ENCODE data around the gene CAMTA1.

CAMTA1 gene

DNA sequence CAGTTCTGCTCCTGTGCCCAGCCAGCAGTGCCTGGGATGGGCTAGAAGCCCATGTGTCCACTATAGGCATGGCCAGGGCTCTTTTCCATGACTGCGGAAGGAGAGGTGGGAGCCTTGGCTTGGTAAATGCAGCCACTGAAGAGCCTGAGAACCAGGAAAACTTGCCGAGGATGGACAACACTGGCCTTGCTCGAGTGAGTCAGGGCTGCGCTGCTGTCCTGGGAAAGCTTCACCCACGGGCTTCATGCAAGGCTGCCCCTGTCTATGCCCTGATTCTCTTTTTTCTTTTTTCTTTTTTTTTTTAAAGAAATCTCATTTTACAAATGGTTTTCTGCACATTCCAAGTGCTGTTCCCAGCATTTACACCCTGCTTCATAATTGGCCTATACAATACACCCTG is 156.5 kb downstream of the CAMTA1 start:
- DNase-seq: no peak

DNA sequence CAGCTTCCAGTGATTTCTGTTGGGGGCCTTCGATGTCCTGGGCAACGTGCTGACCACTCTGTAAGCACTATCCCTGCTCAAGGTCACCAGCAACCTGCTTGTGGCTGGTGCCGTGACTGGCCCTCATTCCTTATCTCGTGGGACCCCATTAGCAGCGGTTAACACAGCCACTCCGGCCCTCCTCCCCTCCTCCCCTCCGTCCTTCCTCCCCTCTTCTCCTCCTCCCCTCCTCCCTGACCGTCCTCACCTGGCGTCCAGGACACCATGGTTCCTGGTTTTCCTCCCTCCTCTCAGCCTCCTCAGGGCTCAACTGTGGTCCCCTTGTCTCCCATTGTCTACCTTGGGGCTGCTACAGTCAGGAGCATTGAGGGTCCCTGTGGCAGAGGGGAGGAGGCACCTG is 157.7 kb downstream of the CAMTA1 start:
- DNase-seq: no peak

DNA sequence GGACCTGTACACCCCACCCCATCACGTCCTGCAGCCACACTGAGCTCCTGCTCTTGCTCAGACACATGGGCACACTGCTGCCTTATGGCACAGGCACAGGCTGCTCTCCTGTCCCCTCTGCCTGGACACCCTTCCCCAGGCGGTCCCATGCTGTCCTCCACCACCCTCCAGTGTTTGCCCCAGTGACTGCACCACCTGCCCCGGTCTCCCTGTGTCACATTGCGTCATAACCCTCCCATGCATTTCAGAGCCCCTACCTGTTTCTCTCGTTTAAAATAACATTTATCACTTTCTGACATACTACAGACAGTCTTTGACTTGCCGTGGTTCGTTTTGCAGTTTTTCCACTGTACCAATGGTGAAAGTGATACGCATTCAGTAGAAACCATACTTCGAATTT is 159.2 kb downstream of the CAMTA1 start:
- DNase-seq: no peak

DNA sequence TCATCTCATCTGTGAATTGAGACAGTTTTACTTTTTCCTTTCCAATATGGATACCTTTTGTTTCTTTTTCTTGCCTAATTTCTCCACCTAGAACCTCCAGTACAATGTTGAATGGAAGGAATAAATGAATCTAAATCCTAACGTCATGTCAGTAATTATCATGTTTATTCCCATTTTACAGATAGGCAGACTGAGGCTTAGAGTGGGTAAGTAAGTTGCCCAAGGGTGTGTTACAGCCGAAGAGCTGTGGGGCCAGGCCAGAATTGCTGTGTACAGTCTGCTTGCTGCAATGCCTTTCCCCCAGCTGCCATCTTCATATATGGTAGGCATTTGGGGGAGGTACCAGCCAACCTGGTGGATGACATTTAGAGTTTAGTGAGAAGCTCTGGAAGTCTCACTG is 162.7 kb downstream of the CAMTA1 start:
- DNase-seq: no peak

DNA sequence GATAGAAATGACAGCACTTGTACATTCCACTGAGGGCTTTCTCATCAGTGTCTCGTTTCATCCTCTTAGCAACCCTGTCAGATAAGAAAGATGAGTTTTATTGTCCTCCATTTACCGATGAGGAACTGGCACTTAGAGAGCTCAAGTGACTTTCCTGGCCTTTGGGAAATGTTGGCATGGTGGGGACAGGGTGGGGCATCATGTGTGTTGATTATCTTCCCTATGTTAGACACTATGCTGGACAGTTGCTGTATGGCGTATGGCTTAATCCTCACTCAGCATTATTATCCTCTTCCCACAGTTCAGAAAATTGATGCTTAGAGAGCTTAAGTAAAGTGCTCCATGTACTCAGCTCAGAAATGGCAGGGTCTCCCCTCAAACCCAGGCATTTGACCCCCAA is 163.2 kb downstream of the CAMTA1 start:
- DNase-seq: no peak

DNA sequence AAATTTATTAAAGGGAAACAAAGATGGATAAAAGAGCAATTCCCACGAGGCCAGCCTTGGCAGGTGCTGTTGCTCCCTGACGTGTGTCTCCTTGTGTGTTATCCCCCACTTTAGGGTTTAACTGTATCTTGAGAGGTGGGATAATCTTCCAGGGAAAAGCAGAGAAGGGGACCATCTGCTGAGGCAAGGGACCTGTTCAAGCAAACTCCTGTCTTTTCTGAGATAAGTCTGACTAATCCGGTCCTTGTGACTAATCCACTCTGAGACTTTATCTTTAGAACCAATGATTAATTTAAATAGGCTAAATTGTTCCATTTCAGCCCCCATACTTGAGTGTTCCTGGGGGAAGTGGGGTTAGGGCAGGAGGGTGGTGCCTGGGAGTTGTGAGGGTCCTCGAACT is 163.6 kb downstream of the CAMTA1 start:
- no peak for DNase-seq

DNA sequence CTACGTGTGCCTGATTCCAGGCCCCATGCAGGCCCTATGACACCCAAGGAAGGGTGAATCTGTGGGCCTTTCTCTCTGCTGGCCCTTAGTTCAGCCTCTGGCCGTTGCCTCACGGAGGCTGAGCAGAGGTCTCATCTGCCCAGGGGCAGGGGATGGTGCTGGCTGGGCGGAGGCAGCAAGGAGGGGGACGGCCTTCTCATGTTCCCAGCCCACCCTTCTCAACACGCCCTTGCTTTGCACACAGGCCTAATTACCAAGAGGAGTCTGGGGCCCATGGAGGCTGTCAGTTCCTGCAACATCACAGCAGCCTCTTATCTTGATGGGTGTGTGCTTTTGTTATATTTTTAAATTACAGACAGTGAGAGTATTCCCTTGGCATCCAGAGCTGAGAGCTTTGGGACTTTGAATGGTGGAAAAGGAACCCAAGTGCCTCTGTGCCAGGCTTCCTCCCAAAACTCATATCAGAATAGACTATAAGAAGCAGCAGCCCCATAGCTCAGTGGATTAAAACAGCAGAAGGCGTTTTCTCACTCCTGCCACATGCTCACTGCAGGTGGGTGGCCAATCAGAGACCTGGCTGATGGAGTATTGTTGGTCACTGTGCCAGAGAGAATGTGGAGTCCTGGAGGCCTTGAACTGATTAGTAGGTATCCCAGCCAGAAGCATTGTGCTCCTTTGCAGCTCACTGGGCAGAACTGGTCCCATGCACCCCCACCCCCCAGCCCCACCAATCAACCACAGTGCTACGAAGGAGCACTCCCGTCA is 164.9 kb downstream of the CAMTA1 start:
- no peak for DNase-seq

DNA sequence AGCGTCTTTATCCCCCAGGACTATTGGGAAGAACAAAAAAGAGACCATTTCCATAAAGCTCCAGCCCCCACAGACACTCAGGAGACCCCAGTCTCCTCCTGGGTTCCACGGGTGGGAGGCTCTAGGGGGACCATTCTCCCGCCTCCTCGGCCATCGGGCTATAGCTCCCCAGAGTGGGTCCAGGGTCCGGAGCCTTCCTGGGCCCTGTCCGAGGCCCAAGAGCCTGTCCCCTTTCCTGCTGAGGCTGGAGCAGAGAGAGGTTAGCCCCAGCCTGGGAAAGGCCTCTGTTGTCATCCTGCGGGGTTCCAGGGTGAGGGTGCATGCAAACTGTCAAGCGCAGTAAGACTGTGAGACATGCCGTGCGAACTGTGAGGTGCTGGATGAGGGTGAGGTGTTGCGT is 166.3 kb downstream of the CAMTA1 start:
- DNase-seq: no peak

DNA sequence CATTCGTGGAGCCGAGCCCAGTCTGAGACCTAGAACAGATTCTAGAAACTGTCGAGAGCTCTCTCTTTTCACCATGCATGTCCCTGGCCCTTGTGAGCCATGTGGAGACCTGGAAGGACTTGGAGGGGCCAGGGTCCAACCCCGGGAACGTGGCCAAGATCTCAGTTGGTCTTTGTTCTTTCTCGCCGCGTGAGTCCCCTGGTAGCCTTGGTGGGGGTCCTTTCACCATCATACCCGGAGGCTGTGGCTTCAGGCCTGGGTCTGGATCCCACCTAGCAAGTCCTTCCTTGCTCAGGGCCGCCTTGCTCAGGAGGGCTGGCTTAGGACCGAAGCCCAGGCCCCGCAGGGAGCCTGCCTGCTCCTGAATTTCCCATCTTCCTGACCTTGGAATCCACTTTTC is 168.0 kb downstream of the CAMTA1 start:
- DNase-seq: no peak

DNA sequence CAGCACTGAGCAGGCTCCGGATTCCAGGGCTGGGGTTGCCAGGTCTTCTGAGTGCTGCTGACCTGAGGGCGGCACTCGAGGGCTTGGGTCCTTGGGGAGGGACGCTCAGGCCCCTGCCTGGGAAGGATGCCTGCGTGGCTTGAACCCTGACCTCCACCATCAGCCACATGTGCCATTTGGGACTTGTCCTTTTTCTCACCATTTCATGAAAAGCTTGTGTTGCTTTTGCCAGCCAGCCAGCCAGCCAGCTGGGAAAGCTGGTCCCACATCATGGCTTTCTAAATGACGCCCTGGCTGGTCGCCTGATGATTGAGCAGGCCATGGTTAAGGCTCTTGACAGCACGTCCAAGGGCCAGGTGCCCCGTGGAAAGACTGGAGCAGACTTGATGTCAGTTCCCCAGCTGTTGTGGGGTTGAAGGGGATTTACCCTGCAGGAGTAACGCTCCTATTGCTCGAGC is 168.7 kb downstream of the CAMTA1 start:
- no peak for DNase-seq

DNA sequence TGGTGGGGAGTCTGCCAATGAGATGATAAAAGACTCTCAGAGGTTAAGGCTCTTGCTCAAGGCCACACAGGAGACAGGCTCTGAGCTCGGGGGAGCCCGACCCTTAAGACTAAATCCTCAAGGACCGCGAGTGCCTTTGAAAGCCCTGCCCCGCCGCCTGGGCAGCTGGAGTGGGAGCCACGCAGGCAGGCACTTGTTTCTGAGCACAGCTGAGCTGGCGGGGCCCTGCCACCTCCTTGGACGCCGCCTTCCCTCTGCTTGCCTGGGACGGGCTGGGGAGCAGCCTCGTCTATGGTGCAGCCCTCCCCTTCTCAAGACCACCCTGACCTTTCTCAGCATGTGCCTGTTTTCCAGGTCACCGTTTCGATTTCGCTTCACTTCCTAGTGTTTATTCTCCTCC is 169.3 kb downstream of the CAMTA1 start:
- no peak for DNase-seq

DNA sequence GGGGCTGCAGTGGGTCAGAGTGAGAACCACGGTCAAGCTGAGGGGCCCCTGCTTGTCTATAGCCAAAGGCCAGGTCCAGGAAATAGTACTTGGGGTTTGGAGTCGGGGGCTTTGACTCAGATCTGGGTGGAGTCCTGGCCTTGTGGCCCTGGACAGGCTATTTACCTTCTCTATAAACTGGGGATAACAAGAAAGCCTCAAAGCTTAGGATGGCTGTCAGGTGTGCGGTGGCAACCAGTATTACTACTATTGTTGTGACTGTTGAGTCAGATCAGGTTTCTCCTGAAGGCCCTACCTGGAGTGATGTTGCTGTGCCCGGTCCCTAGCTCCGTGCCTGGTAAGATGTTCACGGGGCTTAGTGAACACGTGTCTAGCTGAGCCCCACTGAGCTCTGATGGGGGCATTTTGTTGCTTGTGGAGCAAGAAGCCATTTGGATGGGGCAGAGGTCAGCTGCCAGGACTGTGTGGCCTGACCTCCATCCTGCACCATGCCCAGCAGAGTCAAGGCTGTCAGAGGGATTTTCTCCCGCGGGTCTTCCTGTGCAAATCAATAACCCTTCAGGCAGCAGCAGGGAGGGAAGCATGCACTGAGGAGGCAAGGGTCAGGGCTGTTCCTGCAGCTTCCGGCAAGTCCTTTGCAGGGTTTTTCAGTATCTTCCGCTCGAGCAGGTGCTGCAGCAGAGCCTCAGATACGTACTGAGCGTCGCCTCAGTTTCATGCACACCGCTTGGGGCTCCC is 170.3 kb downstream of the CAMTA1 start:
- no peak for DNase-seq

DNA sequence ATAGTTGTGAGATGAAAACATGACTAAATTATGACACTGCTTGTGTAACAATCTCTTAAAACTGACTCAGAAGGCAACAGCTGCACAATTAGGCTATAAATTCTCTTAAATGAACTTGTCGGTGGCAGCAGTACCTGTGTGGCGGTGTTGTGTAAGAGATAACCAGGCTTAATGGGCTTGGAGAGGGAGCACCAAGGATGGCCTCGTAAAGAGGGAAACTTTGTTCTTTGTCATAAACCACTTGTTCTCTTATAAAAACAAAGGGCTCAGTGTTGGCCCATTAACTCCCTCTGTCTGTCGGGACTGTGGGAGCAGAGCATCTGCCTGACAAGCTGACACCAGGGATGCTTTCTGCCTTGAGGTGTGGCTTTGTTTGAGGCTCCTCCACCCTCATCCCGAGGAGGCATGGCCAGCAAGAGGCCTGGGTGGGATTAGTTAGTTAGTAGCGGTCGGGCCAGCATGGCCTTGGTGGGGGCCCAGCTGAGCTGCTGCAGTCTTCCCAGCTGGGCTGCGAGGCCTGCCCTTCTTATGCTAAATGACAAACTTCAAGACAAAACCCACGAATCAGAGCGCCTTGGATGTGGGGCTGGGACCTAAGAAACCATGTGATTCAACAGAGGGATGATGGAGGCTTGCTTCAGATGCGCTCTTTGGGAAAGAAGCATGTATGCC is 171.4 kb downstream of the CAMTA1 start:
- no peak for DNase-seq

DNA sequence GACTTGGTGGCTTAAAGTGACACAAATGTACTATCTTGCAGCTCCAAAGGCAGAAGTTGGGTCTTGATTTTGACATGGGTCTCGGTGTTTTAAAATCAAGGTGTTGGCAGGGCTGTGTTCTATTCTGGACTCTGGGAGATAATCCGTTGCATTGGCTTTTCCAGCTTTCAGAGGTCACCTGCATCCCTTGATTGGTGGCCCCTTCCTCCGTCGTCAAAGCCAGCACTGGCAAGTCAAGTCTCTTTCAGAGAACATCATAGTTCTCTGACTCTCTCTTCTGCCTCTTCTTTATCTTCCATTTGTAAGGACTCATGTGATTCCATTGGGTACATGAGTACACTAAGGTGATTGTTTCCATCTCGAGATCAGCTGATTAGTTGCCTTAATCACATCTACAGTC is 172.1 kb downstream of the CAMTA1 start:
- no peak for DNase-seq

DNA sequence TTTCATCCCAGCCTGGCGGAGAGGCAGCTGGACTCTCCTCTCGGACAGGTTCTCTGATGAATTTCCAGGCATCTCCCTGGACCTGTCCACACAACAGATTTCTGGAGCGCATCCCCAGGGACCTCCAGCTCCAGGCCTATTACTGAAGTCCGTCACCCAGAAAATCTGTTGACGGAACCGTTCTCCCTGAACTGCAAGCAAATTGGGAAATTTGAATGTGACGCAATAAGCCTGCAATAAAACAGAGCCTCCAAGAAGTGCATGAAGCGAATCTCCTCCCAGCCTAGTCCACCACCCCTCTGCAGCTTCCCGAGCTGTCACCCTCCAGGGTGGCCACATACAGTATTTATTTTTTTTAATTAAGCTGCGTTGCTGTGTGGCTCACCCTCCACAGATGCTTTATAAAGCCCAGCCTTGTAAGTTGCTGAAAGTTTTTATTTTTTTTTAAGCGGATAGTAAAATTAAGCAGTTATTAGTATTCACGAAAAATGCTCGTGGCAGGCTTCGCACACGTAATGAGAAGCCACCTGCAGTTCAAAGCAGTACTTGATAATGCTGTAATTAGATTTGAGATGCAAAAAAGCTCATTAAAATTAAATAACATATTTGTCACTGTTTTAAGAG is 173.3 kb downstream of the CAMTA1 start:
- no peak for DNase-seq

DNA sequence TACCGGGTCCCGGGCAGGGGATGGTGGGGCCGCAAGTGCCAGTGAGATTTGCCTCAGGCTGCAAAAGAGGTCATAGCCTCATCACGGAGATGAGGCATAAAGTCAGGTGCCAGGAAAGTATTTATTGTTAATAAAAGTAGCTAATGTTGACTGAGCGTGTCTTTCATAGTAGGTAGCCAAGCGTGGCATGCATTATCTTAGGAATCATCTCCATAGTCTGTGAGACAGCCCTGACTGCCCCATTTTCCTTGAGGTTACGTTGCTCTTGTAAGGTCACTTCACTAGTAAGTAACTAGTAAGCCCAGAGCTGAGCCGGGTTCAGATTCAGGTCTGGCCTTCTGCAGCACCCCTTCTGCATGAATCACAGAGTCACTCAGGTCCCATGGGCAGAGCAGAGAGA is 174.2 kb downstream of the CAMTA1 start:
- no peak for DNase-seq

DNA sequence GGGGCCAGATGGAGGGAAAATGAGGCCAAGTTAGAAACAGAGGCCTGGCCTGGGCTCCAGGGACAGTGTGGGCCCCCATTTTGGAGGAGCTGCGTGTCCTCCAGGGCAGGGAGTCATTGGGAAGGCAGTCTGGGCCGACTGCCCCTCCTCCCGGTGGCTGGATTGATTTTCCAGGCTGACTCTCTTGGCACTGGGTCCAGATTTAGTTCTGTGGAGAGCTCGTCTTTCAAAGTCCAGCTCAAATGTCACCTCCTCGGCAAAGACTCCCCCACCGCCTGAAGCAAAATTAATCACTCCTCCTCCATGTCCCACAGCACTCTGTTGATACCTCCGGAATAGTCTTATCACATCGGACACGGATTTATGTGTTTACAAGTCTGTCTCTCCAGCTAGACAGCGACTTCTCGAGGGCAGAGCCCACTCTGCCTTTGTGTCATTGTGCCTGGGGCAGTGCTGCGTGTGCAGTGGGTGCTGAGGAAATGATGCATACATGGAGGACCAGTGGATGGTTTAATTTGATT is 175.1 kb downstream of the CAMTA1 start:
- no peak for DNase-seq

DNA sequence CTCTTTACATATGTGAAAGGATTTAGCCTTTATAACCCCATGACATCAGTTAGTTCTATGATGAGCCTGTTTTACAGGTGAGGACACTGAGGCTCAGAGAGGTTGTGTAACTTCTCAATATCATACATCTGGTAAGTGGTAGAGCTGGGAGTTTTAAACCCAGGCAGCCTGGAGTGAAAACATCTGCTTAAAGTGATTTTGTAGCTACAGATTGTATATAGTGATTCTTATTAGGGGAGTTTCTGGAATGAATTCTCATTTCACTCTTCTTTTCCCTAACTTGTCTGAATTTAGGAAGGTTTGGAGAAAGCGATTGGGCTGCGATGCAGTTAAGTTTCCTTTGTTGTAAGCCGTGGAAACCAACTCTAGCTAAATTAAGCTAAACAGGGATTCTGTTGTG is 175.6 kb downstream of the CAMTA1 start:
- no peak for DNase-seq

DNA sequence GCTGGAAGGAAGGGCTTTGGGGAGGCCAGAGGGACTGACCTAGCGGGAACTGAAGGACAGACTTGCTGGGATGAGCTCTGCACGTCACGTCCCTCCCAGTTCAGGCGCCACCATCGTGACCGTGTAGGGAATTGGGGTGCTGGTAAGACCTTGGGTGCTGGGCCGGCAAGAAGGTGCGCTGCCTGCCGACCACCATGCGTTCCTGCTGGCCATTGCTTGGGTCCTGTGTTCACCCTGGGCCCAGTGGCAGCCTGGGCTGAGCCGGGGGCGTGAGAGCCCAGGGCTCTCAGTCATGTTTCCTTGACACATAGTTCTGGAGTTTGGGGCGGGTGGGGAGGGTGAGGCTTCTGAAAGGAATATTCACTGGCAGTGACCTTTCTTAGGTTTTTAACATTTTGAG is 176.0 kb downstream of the CAMTA1 start:
- DNase-seq: no peak

DNA sequence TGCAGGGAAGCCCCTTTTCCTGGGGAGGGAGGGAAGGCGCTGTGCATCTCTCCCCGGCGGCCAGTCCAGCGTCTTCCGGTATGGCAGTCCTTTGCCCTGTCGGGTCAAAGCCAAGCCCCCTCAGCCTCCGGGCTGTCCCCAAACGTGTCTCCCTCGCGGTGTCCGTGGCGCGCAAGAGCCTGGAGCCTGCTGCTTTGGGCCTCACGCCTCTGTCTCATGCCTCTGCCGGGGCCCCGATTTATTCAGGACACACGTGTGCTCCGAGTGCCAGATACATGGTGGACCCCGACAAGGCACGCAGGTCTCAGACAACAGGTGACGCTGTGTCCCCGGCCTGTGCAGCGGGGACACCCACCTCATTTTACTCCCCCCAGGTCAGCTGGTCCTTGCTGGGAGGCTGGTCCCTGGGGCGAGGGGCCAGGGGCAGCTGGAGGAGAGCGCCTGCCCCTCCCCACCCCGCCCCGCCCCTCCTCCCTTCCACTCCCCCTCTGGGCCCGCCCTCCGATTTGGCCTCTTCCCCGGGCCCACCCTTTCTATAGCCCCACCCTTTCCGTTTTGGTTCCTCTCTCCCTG is 176.7 kb downstream of the CAMTA1 start:
- DNase-seq: no peak

DNA sequence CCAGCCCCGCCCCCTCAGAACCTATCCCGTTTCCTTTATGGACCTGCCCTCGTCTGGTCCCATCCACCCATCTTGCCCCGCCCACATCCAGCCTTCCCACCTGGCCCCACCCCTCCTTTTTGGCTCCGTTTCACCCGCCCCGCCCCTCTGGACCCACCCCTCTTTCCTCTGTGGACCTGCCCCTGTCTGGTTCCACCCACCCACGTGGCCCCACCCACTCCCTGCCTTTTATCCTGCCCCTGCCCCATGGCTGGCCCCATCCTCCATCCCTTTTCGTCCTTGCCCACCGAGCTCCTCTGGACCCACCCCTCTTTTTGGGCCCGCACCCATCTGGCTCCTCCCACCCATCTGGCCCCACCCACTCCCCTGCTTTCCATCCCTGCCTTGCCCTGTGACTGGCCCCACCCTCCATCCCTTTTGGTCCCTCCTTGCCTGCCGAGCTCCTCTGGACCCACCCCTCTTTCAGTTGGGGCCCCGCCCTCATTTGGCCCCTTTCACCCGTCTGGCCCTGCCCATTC is 177.3 kb downstream of the CAMTA1 start:
- DNase-seq: peak; percentile 54

DNA sequence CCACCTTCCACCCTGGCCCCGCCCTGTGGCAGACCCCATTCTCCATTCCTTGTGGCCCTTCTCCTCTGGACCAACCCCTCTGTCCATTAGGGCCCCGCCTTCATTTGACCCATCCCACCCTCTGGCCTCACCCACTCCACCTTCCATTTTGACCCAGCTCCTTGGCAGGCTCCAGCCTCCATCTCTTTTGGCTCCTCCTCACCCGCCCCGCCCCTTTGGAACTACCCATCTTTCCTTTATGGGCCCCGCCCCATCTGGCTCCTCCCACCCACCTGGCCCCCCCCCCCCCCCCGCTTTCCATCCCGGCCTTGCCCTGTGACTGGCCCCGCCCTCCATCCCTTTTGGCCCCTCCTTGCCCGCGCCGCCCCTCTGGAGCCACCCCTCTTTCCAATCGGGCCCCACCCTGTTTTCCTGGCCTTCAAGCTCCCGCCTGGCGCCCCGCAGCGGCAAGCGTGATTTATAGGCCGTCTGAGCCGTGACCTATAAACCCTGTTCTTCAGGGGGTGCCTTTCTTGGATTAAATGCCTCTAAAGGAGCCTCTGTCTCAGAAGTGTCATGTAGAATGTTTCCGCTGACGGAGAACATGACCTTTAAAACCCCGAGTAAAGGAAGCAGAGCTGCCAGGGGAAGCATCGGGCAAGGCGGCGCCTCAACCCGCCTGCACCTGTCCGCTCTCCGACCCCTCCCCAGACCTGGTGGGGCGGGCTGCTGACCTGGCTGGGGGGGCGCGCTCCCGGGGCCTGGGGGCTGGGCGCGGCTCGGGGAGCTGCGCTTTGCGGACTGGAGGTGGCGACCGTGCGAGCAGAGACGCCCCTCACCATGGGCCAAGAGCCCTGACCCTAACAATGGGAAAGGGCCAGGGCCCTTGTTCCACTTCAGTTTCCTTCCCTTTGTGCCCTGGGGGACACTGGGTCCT is 178.0 kb downstream of the CAMTA1 start:
- DNase-seq: peak; percentile 72
